ENCODE results near the gene CSF1R. TPM values are rescaled to one million over a fixed set of nuclear protein-coding genes. Genes with fewer than 3 reads are reported as not detected.

The CSF1R gene
- total RNA-seq, 1 experiment from 2014 or later = not detected

DNA sequence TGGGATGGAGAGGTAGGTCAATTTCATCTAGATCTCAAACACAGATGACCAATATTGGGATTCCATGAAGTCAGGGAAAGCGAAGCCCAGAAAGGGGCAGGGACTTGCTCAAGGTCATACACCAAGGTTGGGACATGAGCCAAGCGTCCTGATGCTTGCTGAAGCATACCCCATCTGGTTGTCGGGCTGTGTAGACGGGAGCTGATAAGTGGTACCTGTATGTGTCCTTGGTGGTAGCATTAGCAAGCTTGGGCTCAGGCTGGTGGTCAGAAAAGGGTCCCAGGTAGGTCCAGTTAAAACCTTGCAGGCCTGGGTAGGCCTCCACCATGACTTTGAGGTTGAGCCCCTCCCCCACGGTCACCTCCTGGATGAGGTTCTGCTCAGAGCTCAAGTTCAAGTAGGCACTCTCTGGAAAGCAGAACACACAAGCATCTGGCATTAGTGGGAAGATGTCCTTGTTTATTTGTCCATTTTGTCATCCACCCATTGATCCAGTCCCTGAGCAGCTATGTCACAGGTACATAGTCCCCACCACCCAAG, 13.2 kb downstream of the CSF1R start:
- H3K27ac ChIP-seq (ENCODE audit: low read depth, low read length, poor library complexity, severe bottlenecking) = no peak overlapping the region
- ChIA-PET CTCF (no interaction called here), POLR2A (ENCODE audit: low non-redundant PET) (no interaction called here)
- BruUV-seq (replicated peaks) = no TSS peak
- no peak for TF ChIP-seq EZH2 (IDR thresholded peaks at IDR 0.05; ENCODE audit: borderline replicate concordance, low read depth, low read length, poor library complexity, severe bottlenecking)
- TF ChIP-seq, protein P1, sequence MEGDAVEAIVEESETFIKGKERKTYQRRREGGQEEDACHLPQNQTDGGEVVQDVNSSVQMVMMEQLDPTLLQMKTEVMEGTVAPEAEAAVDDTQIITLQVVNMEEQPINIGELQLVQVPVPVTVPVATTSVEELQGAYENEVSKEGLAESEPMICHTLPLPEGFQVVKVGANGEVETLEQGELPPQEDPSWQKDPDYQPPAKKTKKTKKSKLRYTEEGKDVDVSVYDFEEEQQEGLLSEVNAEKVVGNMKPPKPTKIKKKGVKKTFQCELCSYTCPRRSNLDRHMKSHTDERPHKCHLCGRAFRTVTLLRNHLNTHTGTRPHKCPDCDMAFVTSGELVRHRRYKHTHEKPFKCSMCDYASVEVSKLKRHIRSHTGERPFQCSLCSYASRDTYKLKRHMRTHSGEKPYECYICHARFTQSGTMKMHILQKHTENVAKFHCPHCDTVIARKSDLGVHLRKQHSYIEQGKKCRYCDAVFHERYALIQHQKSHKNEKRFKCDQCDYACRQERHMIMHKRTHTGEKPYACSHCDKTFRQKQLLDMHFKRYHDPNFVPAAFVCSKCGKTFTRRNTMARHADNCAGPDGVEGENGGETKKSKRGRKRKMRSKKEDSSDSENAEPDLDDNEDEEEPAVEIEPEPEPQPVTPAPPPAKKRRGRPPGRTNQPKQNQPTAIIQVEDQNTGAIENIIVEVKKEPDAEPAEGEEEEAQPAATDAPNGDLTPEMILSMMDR (conservative IDR thresholded peaks at IDR 0.05; ENCODE audit: low read depth, low read length) = no peak
- intact Hi-C loops (cut with micrococcal nuclease; ENCODE audit: unreplicated experiment) = no loop called here
- H3K4me1 ChIP-seq (ENCODE audit: insufficient read depth, low read length, poor library complexity, severe bottlenecking) = no peaks in the 10 kb centered on the region
- no peaks in the 10 kb centered on the region for H3K27me3 ChIP-seq (replicated peaks; ENCODE audit: insufficient read depth, low read depth, low read length, poor library complexity)
- no peaks in the 10 kb centered on the region for H3K36me3 ChIP-seq (ENCODE audit: insufficient read depth, low read length, poor library complexity, severe bottlenecking)
- DNase-seq (ENCODE audit: low spot score) = no peak
- no peaks in the 10 kb centered on the region for H3K9me3 ChIP-seq (ENCODE audit: low read depth, low read length, poor library complexity, severe bottlenecking)
- no peak overlapping the region for H3K4me3 ChIP-seq (ENCODE audit: low read depth, low read length, poor library complexity, severe bottlenecking)

DNA sequence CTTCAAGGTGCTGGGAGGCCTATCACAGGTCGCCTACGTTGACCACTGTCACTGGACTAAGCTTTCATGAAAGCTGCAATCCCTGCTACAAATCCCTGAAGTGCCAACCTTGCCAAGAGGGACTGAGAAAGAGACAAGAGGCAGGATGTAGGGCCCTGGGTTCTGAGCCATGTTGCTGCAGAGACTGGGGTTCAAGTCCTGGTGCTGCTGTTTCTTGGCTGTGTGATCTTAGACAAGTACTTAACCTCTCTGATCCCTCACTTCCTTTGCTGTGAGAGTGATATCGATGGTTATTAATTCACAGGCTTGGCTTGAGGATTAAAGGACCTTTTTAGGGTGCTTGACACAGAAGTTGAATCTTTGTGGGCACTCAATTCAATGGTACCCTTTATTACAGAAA, 15.5 kb downstream of the CSF1R start:
- no TSS peak for BruUV-seq (replicated peaks)
- ChIA-PET CTCF (no interaction called here), POLR2A (ENCODE audit: low non-redundant PET) (no interaction called here)
- no peaks in the 10 kb centered on the region for H3K9me3 ChIP-seq (ENCODE audit: low read depth, low read length, poor library complexity, severe bottlenecking)
- H3K36me3 ChIP-seq (ENCODE audit: insufficient read depth, low read length, poor library complexity, severe bottlenecking) = no peaks in the 10 kb centered on the region
- DNase-seq (ENCODE audit: low spot score) = no peak
- H3K27me3 ChIP-seq (replicated peaks; ENCODE audit: insufficient read depth, low read depth, low read length, poor library complexity) = no peaks in the 10 kb centered on the region
- no peak overlapping the region for H3K27ac ChIP-seq (ENCODE audit: low read depth, low read length, poor library complexity, severe bottlenecking)
- TF ChIP-seq, protein P1 (conservative IDR thresholded peaks at IDR 0.05; ENCODE audit: low read depth, low read length) = no peak
- no peak for TF ChIP-seq EZH2 (IDR thresholded peaks at IDR 0.05; ENCODE audit: borderline replicate concordance, low read depth, low read length, poor library complexity, severe bottlenecking)
- no peaks in the 10 kb centered on the region for H3K4me1 ChIP-seq (ENCODE audit: insufficient read depth, low read length, poor library complexity, severe bottlenecking)
- no peak overlapping the region for H3K4me3 ChIP-seq (ENCODE audit: low read depth, low read length, poor library complexity, severe bottlenecking)
- intact Hi-C loops (cut with micrococcal nuclease; ENCODE audit: unreplicated experiment) = no loop called here

DNA sequence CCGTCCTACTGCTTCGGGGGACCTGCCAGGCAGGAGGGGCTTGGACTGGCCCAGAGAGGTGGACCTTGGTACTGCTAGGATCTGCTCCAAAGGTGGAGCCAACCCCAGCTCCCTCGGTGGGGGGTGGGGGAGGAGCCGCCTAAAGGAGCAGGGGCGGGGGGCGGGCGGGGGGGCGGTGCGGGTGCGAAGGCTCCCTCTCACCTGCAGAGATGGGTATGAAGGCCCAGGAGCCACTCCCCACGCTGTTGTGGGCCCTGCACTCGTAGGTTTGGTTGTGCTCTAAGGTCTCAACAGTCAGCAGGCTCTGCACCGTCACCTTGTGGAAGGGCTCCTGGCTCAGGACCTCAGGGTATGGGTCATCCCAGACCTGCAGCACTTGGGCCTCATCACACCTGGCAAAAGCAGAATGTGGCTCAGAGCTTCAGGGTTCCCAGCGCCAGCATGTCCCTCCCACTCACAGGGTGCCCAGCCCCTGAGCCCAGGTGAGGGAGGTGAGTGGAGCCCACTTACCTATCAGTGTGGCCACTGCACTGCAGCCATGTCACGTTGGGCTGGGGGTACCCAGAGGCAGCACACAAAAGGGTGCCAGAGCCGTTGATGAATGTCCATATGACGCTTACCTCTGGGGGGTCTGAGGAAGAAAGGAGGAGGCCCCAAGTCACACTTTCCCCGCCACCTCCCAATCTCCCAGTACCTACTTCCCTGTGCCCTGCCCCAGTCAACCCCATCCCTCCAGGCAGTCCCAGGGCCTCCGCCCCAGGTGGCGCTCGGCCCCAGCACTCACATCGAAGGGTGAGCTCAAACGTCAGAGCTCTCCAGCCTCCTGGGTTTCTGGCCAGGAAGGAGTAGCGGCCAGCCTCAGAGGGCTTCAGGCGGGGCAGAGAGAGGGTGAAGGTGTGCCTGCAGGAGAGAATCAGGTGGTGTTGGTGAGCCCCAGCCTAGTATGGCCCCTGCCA, 16.4 kb downstream of the CSF1R start:
- DNase-seq (ENCODE audit: low spot score) = no peak
- Histone ChIP-seq H3K4me3 (ENCODE audit: low read depth, low read length, poor library complexity, severe bottlenecking) (no peak overlapping the region), H3K27me3 (replicated peaks; ENCODE audit: insufficient read depth, low read depth, low read length, poor library complexity) (no peaks in the 10 kb centered on the region), H3K9me3 (ENCODE audit: low read depth, low read length, poor library complexity, severe bottlenecking) (no peaks in the 10 kb centered on the region), H3K36me3 (ENCODE audit: insufficient read depth, low read length, poor library complexity, severe bottlenecking) (no peaks in the 10 kb centered on the region), H3K4me1 (ENCODE audit: insufficient read depth, low read length, poor library complexity, severe bottlenecking) (no peaks in the 10 kb centered on the region), H3K27ac (ENCODE audit: low read depth, low read length, poor library complexity, severe bottlenecking) (no peak overlapping the region)
- POLR2A ChIA-PET (ENCODE audit: low non-redundant PET) = no interaction called here
- CTCF ChIA-PET = no interaction called here
- intact Hi-C loops (cut with micrococcal nuclease; ENCODE audit: unreplicated experiment) = no loop called here
- TF ChIP-seq, protein P1 (conservative IDR thresholded peaks at IDR 0.05; ENCODE audit: low read depth, low read length) = no peak
- TF ChIP-seq EZH2 (IDR thresholded peaks at IDR 0.05; ENCODE audit: borderline replicate concordance, low read depth, low read length, poor library complexity, severe bottlenecking) = no peak
- no TSS peak for BruUV-seq (replicated peaks)
